ENCODE results near the gene CRHR1.

CRHR1 gene

DNA sequence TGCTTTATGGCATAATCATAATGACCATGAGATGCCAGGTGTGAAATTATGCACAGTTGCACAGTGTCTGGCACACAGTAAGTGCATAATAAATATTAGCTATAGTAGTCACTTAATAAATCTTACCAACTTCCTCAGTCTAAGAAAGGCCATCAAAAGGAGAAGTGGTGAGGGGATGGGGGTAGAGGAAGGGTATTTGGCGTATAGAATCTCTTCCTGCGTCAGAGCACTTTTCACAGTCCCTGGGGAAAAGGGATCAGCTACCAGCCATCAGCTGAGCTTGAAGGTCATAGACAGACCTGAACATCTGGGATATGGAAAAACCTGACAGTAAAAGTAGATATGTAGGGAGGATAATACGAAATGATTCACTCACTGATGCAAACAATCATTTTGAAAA lies 5.8 kb downstream of the CRHR1 start:
- DNase-seq (ENCODE audit: low read depth), result no peak

DNA sequence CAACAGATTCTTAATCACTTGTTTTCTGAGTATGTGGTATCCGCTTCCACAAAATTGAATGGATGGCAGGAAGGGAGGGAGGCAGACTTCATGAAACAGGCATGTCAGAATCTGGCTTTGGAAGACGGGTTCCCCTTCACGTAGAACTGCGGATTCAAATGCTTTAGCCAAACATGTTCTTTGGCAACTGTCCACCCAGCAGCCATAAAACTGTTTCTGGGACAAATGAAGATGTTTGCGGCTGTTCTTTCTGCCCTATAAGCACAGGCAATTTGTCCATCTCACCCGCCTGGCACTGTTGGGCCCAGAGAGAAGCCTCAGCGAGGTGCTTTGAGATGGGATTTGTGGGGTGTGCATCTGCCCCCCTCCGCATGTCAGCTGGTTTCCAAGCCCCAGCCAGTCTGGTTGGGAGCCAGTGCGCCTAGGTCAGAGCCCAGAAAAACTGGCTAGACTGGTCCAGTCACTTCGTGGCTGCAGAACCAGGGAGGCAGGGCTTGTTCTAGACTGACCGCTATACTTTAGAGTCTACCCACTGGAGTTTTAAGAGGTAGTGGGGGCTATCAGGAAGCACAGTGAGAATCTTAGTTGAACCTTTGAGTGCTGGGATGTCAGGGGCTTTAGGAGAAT lies 6.3 kb downstream of the CRHR1 start:
- no peak for DNase-seq (ENCODE audit: low read depth)

DNA sequence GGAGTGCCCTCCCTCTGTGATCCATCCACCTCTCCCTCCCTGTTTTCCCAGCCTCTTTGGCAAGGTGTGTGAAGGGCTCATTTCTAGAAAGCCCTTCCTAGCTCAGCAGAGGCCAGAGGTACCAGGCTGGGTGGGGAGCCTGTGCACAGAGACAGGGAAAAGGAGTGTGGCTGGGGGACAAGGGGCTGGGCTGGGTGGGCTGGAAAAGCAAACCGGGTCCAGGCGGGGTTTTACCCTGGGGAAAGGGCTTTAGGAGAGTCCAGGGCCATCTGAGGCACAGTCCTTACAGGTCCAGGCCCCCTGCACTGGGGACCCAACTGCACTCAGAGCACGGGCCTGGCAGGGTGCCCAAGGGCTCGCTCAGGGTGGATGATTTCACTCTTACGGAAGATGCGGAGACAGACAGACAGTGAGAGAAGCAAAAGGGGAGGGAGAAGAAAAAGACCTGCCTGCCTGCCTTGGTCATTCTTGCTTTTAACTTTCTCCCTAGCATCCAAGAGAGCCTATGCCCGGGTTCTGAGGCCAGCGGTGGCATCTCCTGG lies 7.0 kb downstream of the CRHR1 start:
- no peak for DNase-seq (ENCODE audit: low read depth)

DNA sequence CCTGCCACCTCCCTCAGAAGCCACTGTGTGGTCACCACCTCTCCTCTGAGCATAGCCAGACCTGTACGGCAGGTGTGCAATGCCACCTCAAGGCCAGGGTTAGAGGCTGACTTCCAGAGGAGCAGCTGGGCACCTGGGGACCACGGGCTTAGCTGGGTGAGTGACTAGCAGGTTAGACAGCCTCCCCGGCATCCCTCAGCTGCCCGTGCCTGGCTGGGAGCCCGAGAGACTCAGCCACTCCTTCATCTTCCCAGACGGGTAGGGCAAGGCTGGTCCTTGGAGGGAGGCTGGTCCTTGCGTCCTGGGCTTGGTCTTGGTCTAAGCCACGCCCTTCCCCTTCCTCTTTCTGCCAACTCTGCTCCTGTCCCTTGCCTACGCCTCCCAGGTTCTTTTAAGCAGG lies 7.8 kb downstream of the CRHR1 start:
- DNase-seq (ENCODE audit: low read depth), result no peak

DNA sequence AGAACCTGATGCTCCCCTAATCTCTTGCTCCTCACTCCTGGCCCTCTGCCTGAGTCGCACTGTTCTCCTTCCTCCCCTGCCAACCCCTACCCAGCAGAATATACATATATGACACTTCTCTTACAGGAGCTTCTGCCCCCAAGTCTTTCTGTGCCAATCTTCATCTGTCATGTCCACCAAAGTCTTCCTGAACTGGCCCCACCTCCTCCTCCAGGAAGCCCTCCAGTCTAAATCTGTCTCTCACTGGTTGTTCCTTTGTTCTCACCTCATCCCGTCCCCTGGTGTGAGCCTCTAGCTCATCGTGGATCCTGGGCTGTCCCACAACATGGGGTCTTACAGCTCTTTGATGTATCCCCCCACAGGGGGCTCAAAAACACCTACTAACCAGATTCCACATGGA lies 8.3 kb downstream of the CRHR1 start:
- DNase-seq (ENCODE audit: low read depth), result no peak

DNA sequence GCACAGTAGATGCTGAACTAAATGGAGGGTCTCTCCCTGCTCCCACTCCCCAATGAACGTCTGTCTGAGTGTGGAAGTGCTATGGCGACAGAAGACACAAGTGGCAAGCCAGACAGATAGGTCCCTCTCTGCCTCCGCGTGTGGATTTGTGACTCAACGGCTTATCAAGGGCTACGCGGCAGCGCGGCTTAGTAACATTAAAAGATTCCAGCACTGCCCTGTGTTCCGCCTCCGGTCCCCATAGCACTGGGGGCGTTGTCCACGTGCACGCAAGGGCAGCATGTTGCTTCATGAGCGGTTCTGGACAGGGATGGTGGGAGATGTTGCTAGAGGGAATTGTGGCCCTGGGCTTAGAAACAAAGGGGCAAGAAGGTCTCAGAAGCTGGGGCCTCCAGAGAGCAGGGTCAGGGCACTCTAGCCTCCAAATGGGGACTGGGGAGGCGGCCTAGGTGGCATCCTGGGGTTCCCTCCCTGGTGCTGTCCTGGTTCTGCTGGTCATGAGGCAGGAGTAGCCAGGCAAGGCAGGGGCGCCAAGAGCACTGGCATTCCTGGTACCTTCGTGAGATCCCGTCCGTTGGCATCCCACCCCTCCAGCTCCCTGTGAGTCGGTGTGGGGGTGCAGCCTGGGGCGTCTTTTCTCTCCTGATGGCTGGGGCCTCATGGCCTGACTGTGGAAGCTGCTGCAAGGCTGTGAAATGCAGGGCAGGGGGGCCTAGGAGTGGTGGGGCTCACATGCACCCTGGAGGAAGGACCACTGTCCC lies 9.1 kb downstream of the CRHR1 start:
- no peak for DNase-seq (ENCODE audit: low read depth)

DNA sequence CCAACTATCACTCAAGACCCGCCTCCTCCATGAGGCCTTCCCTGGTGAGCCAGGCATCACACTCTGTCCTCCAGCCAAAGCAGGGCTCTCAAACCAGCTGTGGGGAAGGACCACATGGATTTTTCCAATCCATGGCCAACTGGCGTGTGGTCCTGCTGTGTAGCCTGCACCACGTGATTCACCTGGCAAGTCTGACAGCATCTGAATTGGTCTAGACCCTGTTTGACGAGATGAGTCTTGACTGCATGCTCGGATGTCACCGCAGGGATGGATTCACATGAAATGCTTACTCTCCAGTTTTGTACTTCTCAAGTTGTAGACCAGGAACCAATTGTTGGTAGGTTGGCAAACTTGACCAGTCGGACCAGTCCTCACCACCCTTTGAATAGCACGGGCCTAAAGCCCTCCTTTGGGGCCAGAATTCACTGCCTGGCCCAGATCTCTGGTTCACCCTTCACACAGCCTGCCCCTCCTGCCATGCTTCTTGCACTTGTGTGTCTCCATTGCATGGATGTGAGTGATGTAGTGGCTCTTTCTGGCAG lies 9.9 kb downstream of the CRHR1 start:
- no peak for DNase-seq (ENCODE audit: low read depth)

DNA sequence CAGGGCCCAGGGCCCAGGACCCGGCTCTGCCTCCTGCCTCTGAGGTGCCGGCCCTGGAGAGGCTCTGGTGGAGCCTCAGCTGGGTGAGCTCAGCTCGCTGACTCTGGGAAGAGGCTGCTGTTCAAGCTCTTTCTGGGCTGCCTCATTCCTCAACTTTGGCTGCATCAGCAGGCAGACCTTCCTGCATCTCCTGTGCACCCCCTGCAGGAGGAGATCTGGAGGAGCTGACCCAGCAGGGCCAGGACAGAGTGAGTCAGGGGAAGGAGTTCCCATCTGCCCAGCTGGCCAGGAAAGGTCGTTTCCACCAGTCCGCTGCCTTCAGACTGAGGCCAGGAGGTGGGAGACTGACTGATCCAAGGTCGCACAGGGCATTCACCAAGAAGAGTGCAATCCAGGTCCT lies 10.7 kb downstream of the CRHR1 start:
- DNase-seq (ENCODE audit: low read depth), result no peak

DNA sequence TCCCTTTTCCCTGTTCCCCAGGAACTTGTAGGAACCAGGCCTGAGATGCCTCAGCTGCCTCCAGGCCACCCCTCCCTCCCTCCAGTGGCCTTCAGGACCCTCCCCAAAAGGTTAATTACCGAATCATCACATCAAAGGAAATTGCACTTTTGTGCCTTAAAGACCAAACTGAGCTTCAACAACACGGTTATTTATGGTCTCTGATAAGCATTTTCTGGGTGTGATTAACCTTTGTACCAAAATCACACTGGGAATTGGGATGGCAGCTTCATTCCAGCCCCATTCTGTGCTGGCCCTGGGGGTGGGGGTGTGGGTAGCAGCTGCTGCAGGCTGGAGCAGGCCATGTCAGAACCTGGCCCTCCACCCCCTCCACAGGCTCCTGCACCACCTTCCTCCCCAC lies 16.7 kb downstream of the CRHR1 start:
- DNase-seq (ENCODE audit: low read depth), result no peak

DNA sequence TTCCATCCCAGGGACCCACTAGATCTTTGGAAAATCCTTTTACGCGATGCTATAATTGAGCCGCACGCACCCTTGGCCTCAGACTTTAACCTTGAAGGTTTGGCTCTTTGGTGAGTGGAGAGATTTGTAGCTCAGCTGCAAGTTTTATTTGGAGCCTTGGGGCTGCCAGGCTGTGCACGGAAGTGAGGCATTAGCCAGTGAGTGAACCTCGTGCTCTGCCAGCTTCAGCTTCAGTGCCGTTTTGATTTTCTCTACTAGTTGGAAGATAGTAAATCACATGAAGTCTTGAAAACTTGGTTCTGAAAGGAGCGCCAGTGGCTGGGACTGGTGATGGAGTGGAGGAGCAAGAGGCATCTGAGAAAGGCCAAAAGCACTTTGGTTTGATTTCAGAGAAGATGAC lies 17.3 kb downstream of the CRHR1 start:
- DNase-seq (ENCODE audit: low read depth), result no peak

DNA sequence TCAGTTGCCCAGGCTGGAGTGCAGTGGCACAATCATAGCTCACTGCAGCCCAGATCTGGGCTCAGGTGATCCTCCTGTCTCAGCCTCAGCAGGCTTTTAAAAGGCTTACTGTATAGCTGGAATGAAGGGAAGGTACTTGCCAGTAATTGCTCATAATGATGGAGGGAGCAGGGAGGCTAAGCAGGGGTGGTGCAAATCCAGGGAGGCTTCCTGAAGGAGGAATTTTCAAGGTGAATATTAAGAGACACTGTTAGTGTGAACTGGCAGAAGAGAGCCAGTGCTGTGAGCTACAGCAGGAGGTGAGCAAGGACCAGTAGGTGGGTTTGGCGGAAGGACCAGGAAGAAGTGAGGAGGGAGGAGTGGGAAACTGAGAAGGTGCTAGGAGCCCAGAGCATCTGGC lies 24.7 kb downstream of the CRHR1 start:
- no peak for DNase-seq (ENCODE audit: low read depth)

DNA sequence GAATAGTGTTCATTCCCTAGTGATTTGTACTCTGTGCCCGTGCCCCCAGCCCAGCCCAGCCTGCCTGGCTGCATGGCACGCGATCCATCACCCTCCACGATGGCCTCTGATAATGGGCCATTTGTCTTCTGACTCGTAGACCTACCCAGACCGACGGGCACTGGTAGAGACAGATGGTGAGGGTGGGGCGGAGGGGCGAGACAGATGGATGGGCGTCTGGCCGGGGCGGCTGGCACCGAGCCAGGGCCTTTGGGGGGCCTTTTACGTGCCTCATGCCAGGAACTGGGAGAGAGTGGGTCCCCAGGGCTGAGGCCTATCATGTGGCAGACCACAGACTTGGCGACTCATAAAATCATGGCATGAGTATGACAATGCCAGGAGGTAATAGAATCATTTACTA lies 25.4 kb downstream of the CRHR1 start:
- no peak for DNase-seq (ENCODE audit: low read depth)

DNA sequence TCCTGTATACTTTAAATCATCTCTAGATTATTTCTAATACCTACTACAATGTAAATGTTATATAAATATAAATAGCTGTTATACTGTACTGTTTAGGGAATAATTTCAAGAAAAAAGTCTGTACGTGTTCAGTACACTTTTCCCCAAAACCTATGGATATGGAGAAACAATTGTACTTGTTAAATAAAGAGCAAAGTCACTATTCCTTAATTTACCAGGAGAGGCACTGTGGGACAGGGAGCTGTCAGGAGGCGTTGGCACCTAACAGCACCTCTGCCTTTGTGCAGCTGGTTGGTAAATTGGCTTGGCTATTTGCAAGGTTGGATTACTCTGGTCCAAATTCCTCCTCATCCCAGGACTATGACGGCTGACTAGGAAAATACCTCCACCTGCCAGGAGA lies 28.0 kb downstream of the CRHR1 start:
- no peak for DNase-seq (ENCODE audit: low read depth)

DNA sequence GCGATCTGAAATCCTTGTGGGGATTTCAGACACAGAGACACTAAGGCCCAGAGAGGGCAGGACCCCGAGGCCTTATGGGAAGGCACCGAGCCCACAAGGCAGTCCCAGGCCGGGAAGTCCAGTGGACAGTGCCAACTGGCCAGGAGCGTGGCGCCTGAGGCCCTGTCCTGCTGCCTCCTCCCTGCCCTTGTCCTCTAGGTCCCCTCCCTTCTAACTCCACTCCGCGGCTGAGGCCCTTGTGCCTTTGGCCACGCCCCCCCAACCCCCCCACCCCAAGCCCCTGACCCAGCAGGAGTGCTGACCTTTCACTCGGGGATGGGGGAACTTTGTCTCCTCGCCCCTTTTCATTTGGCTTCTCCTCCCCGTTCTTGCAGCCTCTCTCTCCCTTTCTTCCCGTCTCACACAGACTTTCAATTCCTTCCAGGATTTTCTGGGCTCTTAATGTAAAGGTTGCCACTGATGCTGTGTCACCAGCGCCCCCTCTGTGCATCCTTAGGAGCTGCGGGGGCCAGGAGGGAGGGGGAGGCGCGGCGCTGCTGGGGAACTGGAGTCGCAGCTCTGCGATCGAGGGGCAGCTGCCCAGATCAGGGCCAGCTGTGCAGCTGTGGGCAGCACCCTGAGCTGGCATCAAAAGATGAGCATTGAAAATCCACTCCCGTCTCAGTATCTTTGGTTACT lies 29.1 kb downstream of the CRHR1 start:
- DNase-seq (ENCODE audit: low read depth), result no peak

DNA sequence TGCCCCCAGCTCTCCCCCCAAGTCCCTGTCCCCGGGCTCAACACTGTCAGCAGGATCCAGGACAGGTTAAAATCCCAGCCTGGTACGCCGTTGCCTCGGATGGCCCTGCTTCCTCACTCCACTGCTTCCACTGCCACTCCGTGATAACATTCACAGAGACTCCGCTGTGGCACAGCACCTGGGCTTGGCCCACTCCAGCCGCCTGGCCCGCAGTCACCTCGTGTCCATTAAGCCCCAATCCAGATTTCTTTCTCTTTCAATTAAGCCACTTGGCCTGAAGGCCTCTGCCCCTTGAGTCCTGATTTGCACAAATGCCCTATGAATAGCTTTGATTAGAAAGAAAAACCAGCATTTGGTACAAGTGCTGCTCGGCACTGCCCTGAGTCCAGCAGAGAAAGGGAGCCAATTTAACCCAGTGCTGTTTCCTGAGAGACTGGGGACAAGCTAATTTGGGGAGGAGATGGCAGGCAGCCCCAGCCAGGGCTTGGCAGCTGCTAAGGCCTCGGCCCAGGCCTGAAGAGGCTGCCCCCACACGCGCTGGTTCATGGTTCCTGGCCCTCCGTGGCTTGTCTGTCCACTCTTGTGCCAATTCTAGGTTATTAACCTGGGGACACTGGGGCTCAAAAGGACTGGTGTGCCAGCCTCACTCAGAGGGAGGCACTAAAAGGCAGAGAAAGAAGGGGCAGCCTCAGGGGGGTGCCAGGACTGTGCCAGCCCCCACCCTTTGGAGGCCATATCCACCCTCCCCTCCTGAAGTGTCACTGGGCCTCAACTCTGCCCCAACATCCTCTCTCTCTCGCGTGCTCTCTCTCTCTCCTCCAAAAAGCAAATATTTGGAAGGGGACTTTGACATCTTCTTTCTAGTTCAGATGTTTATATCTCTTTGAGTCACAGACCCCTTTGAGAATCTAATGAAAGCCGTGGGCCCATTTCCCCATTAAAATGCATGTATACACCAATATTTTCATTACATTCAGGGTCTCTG lies 30.8 kb downstream of the CRHR1 start:
- no peak for DNase-seq (ENCODE audit: low read depth)

DNA sequence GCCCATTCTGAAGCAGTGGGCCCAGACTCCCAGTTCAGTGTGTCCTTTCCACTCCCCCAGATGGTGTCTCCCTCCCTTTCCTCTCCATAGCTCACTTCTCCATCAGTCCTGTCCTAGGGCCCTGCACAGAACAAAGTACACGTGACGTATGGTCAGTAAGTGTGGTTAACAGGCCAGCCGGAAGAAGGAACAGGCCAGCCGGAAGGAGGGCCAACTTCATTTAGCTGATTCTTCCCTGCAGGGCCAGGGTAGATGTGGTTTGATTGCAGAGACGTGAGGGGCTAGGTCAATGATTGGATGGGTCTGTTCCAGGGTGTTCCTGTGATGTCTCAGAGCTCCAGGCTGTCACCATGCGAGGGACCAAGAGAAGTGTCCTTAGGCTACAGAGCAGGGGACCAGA lies 31.6 kb downstream of the CRHR1 start:
- no peak for DNase-seq (ENCODE audit: low read depth)

DNA sequence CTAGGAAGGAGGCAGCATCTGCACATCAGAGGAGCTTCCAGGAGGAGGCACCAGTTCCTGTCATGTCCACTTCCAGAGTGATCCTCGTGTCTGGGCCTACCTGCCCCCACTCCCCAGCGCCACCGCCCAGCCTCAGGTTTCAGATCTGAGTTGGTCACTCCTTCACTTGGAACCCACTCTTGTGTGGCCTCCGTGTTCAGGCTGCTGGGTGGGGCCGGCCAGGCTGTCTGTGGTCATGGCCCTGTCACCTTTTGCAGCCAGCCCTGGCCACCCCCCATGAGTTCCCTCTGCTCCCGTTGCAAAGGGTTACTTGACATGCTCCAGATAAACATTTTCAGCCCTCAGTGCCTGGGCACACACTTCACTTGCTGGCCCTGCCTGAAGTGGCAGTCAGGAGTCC lies 33.9 kb downstream of the CRHR1 start:
- no peak for DNase-seq (ENCODE audit: low read depth)

DNA sequence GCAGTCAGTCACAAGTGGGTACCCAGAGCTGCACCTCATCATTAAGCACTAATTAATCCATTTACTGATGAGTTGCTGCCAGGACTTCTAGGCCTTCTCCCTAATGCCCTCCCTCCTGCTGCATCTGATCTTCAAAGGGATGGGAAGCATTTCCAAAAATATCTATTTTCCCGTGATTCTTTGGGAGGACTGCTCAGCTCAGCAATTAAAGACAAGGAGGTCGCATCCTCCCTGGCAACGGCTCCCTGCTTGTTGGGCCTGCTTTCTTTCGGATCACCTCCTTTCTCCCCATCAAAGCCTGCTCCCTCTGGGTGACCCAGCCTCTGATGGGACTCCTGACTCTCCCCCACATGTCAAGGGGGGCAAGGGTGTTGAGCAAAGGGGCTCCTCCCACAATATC lies 34.6 kb downstream of the CRHR1 start:
- DNase-seq (ENCODE audit: low read depth), result no peak

DNA sequence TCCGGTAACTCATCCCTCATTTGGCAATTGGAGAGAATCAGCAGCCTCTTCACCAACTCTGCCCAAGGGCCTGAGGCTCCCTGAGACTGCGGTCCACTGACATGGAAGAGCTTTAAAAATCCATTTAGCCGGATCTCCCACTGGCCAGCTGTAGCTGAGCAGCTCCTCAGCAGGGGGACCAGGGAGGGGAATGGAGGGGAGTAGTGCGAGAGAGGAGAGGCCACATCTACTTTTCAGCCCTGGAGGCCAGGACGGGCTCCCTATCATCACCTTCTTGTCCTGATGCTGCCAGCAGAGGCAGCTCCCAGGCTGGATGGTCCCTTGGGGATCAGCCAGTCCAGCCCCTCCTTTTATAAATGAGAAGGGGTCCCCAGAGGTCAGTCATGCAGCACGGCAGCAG lies 35.5 kb downstream of the CRHR1 start:
- no peak for DNase-seq (ENCODE audit: low read depth)

DNA sequence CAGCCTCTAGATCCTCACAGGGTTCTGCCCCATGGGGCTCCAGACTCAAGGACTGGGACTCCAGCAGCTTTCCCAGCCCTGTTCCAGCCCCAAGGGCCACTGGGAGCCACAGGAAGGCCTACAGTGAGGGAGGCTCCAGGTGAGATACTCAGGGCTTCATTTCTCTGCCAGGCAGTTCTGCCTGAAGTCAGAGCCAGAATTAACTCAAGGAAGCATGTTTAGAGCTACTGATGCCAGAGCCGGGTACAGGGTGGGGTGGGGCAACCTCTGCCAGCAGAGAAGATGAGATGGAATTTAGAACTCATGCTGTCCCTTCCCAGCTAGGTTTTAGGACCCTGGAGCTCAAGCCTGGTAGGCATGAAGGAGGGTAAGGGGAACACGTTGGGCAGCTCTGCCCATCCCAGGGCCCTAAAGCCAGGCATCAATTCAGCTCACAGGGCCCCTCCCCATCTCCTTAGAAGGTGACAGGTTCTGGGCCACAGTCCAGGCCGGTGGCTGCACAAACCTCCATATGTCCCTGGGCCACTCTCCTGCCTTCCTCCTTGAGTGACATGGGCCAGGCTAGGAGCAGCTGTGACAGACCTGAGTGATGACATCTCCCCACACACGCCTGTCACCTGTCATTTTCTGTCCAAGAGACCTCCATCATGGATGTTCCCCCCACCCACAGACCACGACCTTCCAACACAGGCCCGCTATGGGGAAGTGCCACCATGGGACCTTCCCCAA lies 36.1 kb downstream of the CRHR1 start:
- no peak for DNase-seq (ENCODE audit: low read depth)

DNA sequence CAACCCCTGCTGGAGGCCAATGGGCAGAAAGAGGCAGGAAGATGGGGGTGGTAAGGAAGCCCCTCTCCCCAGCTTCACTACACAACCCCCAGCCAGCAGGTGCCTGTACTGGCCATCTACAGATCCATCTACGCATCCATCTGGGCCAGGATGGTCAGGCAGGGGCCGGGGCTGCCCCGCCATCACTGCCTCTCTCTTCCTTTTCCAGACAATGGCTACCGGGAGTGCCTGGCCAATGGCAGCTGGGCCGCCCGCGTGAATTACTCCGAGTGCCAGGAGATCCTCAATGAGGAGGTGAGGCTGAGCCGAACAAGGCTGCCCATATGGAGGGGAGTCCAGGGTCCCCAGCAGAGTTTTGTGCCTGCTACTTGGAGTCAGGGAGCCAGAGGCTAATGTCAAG lies 37.0 kb downstream of the CRHR1 start:
- DNase-seq (ENCODE audit: low read depth), result no peak

All from CMK (cell line).